Purkinje cell (primary cell): ENCODE data around the gene GZMB. TPM values are rescaled to one million over a fixed set of nuclear protein-coding genes. Genes with fewer than 3 reads are reported as not detected.

Experiments
- polyA plus RNA-seq: library from polyadenylated mRNA; unstranded; fragments of >200 nt; fragmentation: Nextera tagmentation; gene quantifications from 2 replicates; pipeline ENCODE4 v1.2.1, GENCODE V29; 2014

Gene GZMB, protein sequence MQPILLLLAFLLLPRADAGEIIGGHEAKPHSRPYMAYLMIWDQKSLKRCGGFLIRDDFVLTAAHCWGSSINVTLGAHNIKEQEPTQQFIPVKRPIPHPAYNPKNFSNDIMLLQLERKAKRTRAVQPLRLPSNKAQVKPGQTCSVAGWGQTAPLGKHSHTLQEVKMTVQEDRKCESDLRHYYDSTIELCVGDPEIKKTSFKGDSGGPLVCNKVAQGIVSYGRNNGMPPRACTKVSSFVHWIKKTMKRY
- polyA plus RNA-seq, result not detected in 2 replicates

DNA sequence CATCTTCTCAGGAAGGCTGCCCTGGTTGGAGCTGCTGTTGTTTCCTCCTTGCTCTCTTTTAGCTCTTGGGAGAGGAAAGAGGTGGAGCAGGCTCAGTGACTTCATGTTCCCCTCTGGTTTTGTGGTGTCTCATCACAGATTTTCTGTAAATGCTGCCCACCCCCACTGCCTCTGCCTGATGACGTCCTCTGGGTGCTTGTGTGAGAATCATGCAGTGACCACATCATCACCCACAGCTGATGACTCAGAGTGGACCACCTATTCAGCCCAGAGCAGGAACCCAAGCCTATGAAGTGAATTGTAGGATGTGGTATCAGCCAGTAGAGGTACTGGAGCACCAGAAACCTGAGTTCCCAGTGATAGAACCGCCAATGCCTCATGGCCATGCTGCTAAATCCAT, at the start of gene GZMB:
Gene GZMB (minus strand): TSS at position 33 of the 400 bp plus-strand sequence. CDS start 30 bp downstream, at position 3.

DNA sequence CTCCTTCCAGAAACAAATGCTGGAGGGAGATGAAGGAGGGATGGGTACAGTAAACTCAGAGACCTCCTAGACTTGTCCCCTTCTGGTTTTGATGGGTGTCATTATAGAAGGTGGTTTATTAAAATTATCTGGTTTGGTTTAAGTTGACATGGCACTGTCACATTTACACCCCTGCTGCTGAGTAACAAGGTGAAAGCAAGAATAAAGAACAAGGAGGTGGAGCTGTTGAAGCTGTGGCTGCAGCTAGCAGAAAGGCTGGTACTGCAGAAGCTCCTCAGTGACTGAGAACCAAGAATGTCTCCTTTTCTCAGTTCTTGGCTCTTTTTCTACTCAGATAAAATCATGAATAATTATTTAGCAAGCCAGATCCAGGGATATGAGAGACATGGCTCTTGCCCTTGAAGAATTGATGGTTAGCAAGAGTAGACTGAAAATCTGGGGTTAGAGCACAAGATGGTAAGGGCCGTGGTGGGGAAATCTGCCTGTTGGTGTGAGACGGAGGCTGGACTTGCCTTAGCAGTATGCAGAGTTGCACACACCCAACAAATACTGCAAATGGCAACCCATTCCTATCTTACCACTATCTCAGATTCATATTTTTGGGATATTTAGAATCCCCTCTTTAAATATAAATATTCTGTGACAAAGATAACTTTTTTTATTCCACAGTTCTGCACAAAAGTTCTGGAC, 24.2 kb downstream of the GZMB start, which contains the start of gene GZMH:
Gene GZMH (minus strand): TSS at position 31 of the 690 bp plus-strand sequence. CDS start 72 bp downstream, outside the sequence.

Other genes starting within 250 kb of the GZMB start
- gene NYNRIN, start 235.2 kb downstream of the GZMB start, polyA plus RNA-seq, result 0.05 and 0.87 TPM in 2 replicates
- 2.9 and 5.2 TPM in 2 replicates for gene CBLN3, start 204.5 kb downstream of the GZMB start, polyA plus RNA-seq
- gene KHNYN, start 204.2 kb downstream of the GZMB start, polyA plus RNA-seq, result 0.28 and 0.52 TPM in 2 replicates
- 100 and 109 TPM in 2 replicates for gene SDR39U1, start 191.4 kb downstream of the GZMB start, polyA plus RNA-seq
- not detected in 2 replicates for gene CMA1, start 125.9 kb downstream of the GZMB start, polyA plus RNA-seq
- not detected in 2 replicates for gene CTSG, start 57.9 kb downstream of the GZMB start, polyA plus RNA-seq
- gene GZMH, start 24.5 kb downstream of the GZMB start, polyA plus RNA-seq, result not detected in 2 replicates